GM23338 (cell line): Measurements from ENCODE around the gene GAB2. TPM values are rescaled to one million over a fixed set of nuclear protein-coding genes. Genes with fewer than 3 reads are reported as not detected.

Source experiments
- ATAC-seq: fragments of 200-7000 bp; cut with Tn5 transposase; 3 replicates; pipeline ENCODE4 v1.9.1; 2020
- DNase-seq: peaks from one replicate; pipeline ENCODE4 v3.0.0-alpha.2; 2015; ENCODE audit warnings: low spot score
- H2AFZ ChIP-seq: fragments of 200-600 bp; sonication (generic); 2 replicates; pipeline ENCODE4 v1.8.0; 2016; ENCODE audit warnings: antibody characterized with exemption, mild to moderate bottlenecking, moderate library complexity
- H3F3A ChIP-seq: fragments of 200-600 bp; sonication (generic); replicated peaks from 2 replicates; pipeline ENCODE4 v1.8.0; 2017; ENCODE audit warnings: antibody characterized with exemption, mixed run types, low read depth
- H3K27ac ChIP-seq: fragments of 200-600 bp; sonication (generic); 2 replicates; pipeline ENCODE4 v1.6.1; 2016; ENCODE audit warnings: low read depth
- H3K27me3 ChIP-seq: fragments of 200-600 bp; sonication (generic); 2 replicates; pipeline ENCODE4 v1.8.0; 2016; ENCODE audit warnings: mild to moderate bottlenecking, mixed run types, moderate library complexity; ENCODE audit not compliant: insufficient read depth
- H3K36me3 ChIP-seq: fragments of 200-600 bp; sonication (generic); 2 replicates; pipeline ENCODE4 v1.8.0; 2016; ENCODE audit warnings: mild to moderate bottlenecking; ENCODE audit not compliant: insufficient read depth
- H3K4me1 ChIP-seq: fragments of 200-600 bp; sonication (generic); 2 replicates; pipeline ENCODE4 v1.8.0; 2016; ENCODE audit warnings: mild to moderate bottlenecking, moderate library complexity; ENCODE audit not compliant: insufficient read depth
- H3K4me2 ChIP-seq: fragments of 200-600 bp; sonication (generic); 2 replicates; pipeline ENCODE4 v1.7.1; 2017; ENCODE audit warnings: mixed run types
- H3K4me3 ChIP-seq: fragments of 200-600 bp; sonication (generic); 2 replicates; pipeline ENCODE4 v1.6.1; 2016; ENCODE audit warnings: mixed run types
- H3K79me2 ChIP-seq: fragments of 200-600 bp; sonication (generic); replicated peaks from 2 replicates; pipeline ENCODE4 v1.8.0; 2017; ENCODE audit warnings: mild to moderate bottlenecking; ENCODE audit not compliant: insufficient read depth
- H3K9me2 ChIP-seq: fragments of 200-600 bp; sonication (generic); 2 replicates; pipeline ENCODE4 v1.8.0; 2017; ENCODE audit not compliant: insufficient read depth
- H4K20me1 ChIP-seq: fragments of 200-600 bp; sonication (generic); replicated peaks from 2 replicates; pipeline ENCODE4 v1.8.0; 2017; ENCODE audit warnings: mild to moderate bottlenecking; ENCODE audit not compliant: insufficient read depth
- H3K27ac Mint-ChIP-seq: 2 replicates; pipeline ENCODE4 v1.8.0; 2020; ENCODE audit warnings: inconsistent platforms, mild to moderate bottlenecking, moderate library complexity, mixed read lengths
- H3K27me3 Mint-ChIP-seq: 3 replicates; pipeline ENCODE4 v1.8.0; 2022; ENCODE audit warnings: low read depth, mild to moderate bottlenecking, moderate library complexity, mixed read lengths, inconsistent platforms; ENCODE audit not compliant: insufficient read depth, poor library complexity
- H3K36me3 Mint-ChIP-seq: 3 replicates; pipeline ENCODE4 v1.8.0; 2021; ENCODE audit warnings: low read depth, mild to moderate bottlenecking, inconsistent platforms, moderate library complexity, mixed read lengths
- H3K4me1 Mint-ChIP-seq: 3 replicates; pipeline ENCODE4 v1.8.0; 2020; ENCODE audit warnings: mild to moderate bottlenecking, inconsistent platforms, mixed read lengths
- H3K4me3 Mint-ChIP-seq: 3 replicates; pipeline ENCODE4 v1.8.0; 2021; ENCODE audit warnings: moderate library complexity, mild to moderate bottlenecking, inconsistent platforms, mixed read lengths
- H3K9me3 Mint-ChIP-seq: 3 replicates; pipeline ENCODE4 v1.8.0; 2020; ENCODE audit warnings: moderate library complexity, mild to moderate bottlenecking, inconsistent platforms, mixed read lengths
- CREB1 ChIP-seq: fragments of 250-450 bp; sonication (Bioruptor Pico); IDR thresholded peaks from 2 replicates; pipeline ENCODE4 v1.5.0; 2020; ENCODE audit warnings: low read depth, mild to moderate bottlenecking, moderate library complexity
- CTCF ChIP-seq, 2 experiments: fragments of 200-600 bp in 1 of 2; sonication (generic) in 1 of 2; conservative IDR thresholded peaks; 2 replicates each; pipeline versions ENCODE4 v1.5.1 to v1.6.1; 2016 to 2017; ENCODE audit warnings: antibody characterized with exemption in 2 of 2, low read depth in 2 of 2, mild to moderate bottlenecking in 2 of 2, moderate library complexity in 1 of 2
- EZH2phosphoT487 ChIP-seq: fragments of 200-600 bp; sonication (generic); IDR thresholded peaks from one replicate; pipeline ENCODE4 v1.8.1; 2018; ENCODE audit warnings: antibody characterized with exemption; ENCODE audit not compliant: unreplicated experiment
- JUNB ChIP-seq: IDR thresholded peaks from one replicate; pipeline ENCODE4 v1.6.1; 2016; ENCODE audit warnings: antibody characterized with exemption; ENCODE audit not compliant: unreplicated experiment
- NANOG ChIP-seq: IDR thresholded peaks from 2 replicates; pipeline ENCODE4 v1.6.1; 2016; ENCODE audit warnings: antibody characterized with exemption, borderline replicate concordance
- REST ChIP-seq: IDR thresholded peaks from one replicate; pipeline ENCODE4 v1.6.1; 2018; ENCODE audit warnings: antibody characterized with exemption; ENCODE audit not compliant: unreplicated experiment
- ZNF331 ChIP-seq: fragments of 250-450 bp; sonication (Bioruptor Pico); IDR thresholded peaks from 2 replicates; pipeline ENCODE4 v1.5.0; 2020; ENCODE audit warnings: low read depth, mild to moderate bottlenecking, moderate library complexity
- ZNF462 ChIP-seq: fragments of 250-450 bp; sonication (Bioruptor Pico); IDR thresholded peaks from 2 replicates; pipeline ENCODE4 v1.5.0; 2020; ENCODE audit warnings: mild to moderate bottlenecking, moderate library complexity
- polyA plus RNA-seq: library from polyadenylated mRNA; unstranded; fragments of >200 nt; fragmentation: Nextera tagmentation; extraction: Ambion mirVana; gene quantifications from 2 replicates; pipeline ENCODE4 v1.2.1, GENCODE V29; 2016
- total RNA-seq: library from RNA; depleted of rRNA; stranded (reverse); fragments of >200 nt; shearing (Covaris generic); gene quantifications from 2 replicates; pipeline ENCODE4 v1.2.3, GENCODE V29; 2014

GAB2 gene
- total and polyA plus RNA-seq, 2 experiments from 2014 or later, result 2.0 to 10.8 TPM

- TF ChIP-seq ZNF331 (CRISPR knock-in tag), result no peak
- no peak for TF ChIP-seq REST
- no peak for TF ChIP-seq CTCF (conservative IDR thresholded peaks at IDR 0.05; ENCODE audit: low read depth in 2 of 2)
- TF ChIP-seq JUNB, result no peak
- no peak for TF ChIP-seq CREB1
Observed at GRCh38 chr11:78244546-78245255, 172.9 kb downstream of the GAB2 start (continued).

GRCh38 chr11:78244080-78244479 is 173.5 kb downstream of the GAB2 start:
- 0 out of 3 replicates have a peak, but pooled peaks cover 6% of the 10 kb centered on the region for H3K9me3 Mint-ChIP-seq
- Histone ChIP-seq H3K79me2 (no peaks in the 10 kb centered on the region), H3K36me3 (no peaks in the 10 kb centered on the region), H3K4me1 (no peaks in the 10 kb centered on the region), H3K9me2 (no peaks in the 10 kb centered on the region), H3K4me3 (no peak overlapping the region), H3K27me3 (no peaks in the 10 kb centered on the region), H4K20me1 (no peaks in the 10 kb centered on the region; the same call in 1 of the 2 replicates), H3K27ac (no peak overlapping the region), H3K4me2 (no peak overlapping the region), H2AFZ (no peak overlapping the region), H3F3A (no peaks in the 10 kb centered on the region)
- H3K27me3 Mint-ChIP-seq, result peaks cover 2% of the 10 kb centered on the region
- ATAC-seq, result no peak
- H3K4me1 Mint-ChIP-seq, result no peaks in the 10 kb centered on the region; the same call in 2 of the 3 replicates
- peaks cover 11% of the 10 kb centered on the region; the same call in 1 of the 3 replicates for H3K36me3 Mint-ChIP-seq
- no peak for DNase-seq
- no peak overlapping the region for H3K27ac Mint-ChIP-seq
- H3K4me3 Mint-ChIP-seq, result no peak overlapping the region
- no peak for TF ChIP-seq EZH2phosphoT487

- Mint-ChIP-seq H3K36me3 (peaks cover 11% of the 10 kb centered on the region; the same call in 1 of the 3 replicates), H3K4me3 (no peak overlapping the region)
- TF ChIP-seq ZNF462, result no peak
- TF ChIP-seq NANOG, result no peak
Observed at GRCh38 chr11:78241475-78241874, 176.1 kb downstream of the GAB2 start.

More at GRCh38 chr11:78241475-78241874, 176.1 kb downstream of the GAB2 start:
- H3K4me1 ChIP-seq, result no peaks in the 10 kb centered on the region
- no peaks in the 10 kb centered on the region for H3K27me3 ChIP-seq
- no peak overlapping the region for H3K27ac ChIP-seq
- no peaks in the 10 kb centered on the region for H3F3A ChIP-seq
- no peaks in the 10 kb centered on the region for H3K9me2 ChIP-seq
- no peak overlapping the region for H3K4me2 ChIP-seq
- no peaks in the 10 kb centered on the region; the same call in 1 of the 2 replicates for H4K20me1 ChIP-seq
- no peak for ATAC-seq
- peaks cover 2% of the 10 kb centered on the region for H3K27me3 Mint-ChIP-seq
- 0 out of 3 replicates have a peak, but pooled peaks cover 6% of the 10 kb centered on the region for H3K9me3 Mint-ChIP-seq
- no peak overlapping the region for H3K4me3 ChIP-seq
- no peak overlapping the region for H2AFZ ChIP-seq
- no peak for DNase-seq
- no peaks in the 10 kb centered on the region for H3K36me3 ChIP-seq
- no peaks in the 10 kb centered on the region for H3K79me2 ChIP-seq
- no peaks in the 10 kb centered on the region; the same call in 2 of the 3 replicates for H3K4me1 Mint-ChIP-seq
- no peak overlapping the region for H3K27ac Mint-ChIP-seq
